Smooth muscle cell (in vitro differentiated cells): ENCODE data around the gene GPANK1. TPM values are rescaled to one million over a fixed set of nuclear protein-coding genes. Genes with fewer than 3 reads are reported as not detected.
A peak's percentile ranks its signal among the peaks of the same experiment; 100 is the strongest.

Experiments used
- DNase-seq: peaks from one replicate; lab custom pipeline; 2025; ENCODE audit not compliant: unreplicated experiment; lab: John Stamatoyannopoulos, UW
- H2AFZ ChIP-seq: fragments of 200-600 bp; sonication (generic); 2 replicates; pipeline ENCODE4 v1.6.0; 2016; ENCODE audit warnings: antibody characterized with exemption, low read depth, mild to moderate bottlenecking
- H3F3A ChIP-seq: fragments of 200-600 bp; sonication (generic); 2 replicates; pipeline ENCODE4 v1.6.0; 2017; ENCODE audit warnings: antibody characterized with exemption, low read depth
- H3K27ac ChIP-seq: fragments of 200-600 bp; sonication (generic); 2 replicates; pipeline ENCODE4 v1.5.1; 2016; ENCODE audit warnings: low read depth, mild to moderate bottlenecking
- H3K27me3 ChIP-seq: fragments of 200-600 bp; sonication (generic); 2 replicates; pipeline ENCODE4 v1.6.1; 2016; ENCODE audit warnings: low read depth, mild to moderate bottlenecking
- H3K36me3 ChIP-seq: fragments of 200-600 bp; sonication (generic); 2 replicates; pipeline ENCODE4 v1.5.1; 2016; ENCODE audit warnings: low read depth
- H3K4me1 ChIP-seq: fragments of 200-600 bp; sonication (generic); 2 replicates; pipeline ENCODE4 v1.5.1; 2016; ENCODE audit warnings: low read depth
- H3K4me2 ChIP-seq: fragments of 200-600 bp; sonication (generic); 2 replicates; pipeline ENCODE4 v1.6.0; 2016; ENCODE audit warnings: mild to moderate bottlenecking
- H3K4me3 ChIP-seq: fragments of 200-600 bp; sonication (generic); 2 replicates; pipeline ENCODE4 v1.5.1; 2016; ENCODE audit warnings: mild to moderate bottlenecking
- H3K79me2 ChIP-seq: fragments of 200-600 bp; sonication (generic); 2 replicates; pipeline ENCODE4 v1.6.0; 2016; ENCODE audit warnings: low read depth, mild to moderate bottlenecking
- H3K9ac ChIP-seq: fragments of 200-600 bp; sonication (generic); 2 replicates; pipeline ENCODE4 v1.6.0; 2016; ENCODE audit warnings: low read depth
- H3K9me3 ChIP-seq: fragments of 200-600 bp; sonication (generic); replicated peaks from 2 replicates; pipeline ENCODE4 v1.5.1; 2016; ENCODE audit warnings: low read depth
- H4K20me1 ChIP-seq: fragments of 200-600 bp; sonication (generic); 2 replicates; pipeline ENCODE4 v1.6.0; 2016; ENCODE audit warnings: low read depth
- CTCF ChIP-seq: fragments of 200-600 bp; sonication (generic); IDR thresholded peaks from 2 replicates; pipeline ENCODE4 v1.5.1; 2017; ENCODE audit warnings: borderline replicate concordance, mild to moderate bottlenecking, antibody characterized with exemption; ENCODE audit not compliant: insufficient read depth, poor library complexity, severe bottlenecking
- WGBS: methylation state at CpG from one replicate; pipeline ENCODE4 v1.1.7; 2016; ENCODE audit warnings: low lambda C conversion rate; 5-methylcytosine and 5-hydroxymethylcytosine counted together
- polyA plus RNA-seq: library from polyadenylated mRNA; unstranded; fragments of >200 nt; fragmentation: Nextera tagmentation; extraction: Ambion mirVana; gene quantifications from 2 replicates; pipeline ENCODE4 v1.2.1, GENCODE V29; 2016
- total RNA-seq: library from RNA; depleted of rRNA; stranded (reverse); fragments of >200 nt; gene quantifications from 2 replicates; pipeline ENCODE4 v1.2.3, GENCODE V29; 2014

The GPANK1 gene
- total and polyA plus RNA-seq, 2 experiments from 2014 or later, result 12.5 to 19.6 TPM

DNA sequence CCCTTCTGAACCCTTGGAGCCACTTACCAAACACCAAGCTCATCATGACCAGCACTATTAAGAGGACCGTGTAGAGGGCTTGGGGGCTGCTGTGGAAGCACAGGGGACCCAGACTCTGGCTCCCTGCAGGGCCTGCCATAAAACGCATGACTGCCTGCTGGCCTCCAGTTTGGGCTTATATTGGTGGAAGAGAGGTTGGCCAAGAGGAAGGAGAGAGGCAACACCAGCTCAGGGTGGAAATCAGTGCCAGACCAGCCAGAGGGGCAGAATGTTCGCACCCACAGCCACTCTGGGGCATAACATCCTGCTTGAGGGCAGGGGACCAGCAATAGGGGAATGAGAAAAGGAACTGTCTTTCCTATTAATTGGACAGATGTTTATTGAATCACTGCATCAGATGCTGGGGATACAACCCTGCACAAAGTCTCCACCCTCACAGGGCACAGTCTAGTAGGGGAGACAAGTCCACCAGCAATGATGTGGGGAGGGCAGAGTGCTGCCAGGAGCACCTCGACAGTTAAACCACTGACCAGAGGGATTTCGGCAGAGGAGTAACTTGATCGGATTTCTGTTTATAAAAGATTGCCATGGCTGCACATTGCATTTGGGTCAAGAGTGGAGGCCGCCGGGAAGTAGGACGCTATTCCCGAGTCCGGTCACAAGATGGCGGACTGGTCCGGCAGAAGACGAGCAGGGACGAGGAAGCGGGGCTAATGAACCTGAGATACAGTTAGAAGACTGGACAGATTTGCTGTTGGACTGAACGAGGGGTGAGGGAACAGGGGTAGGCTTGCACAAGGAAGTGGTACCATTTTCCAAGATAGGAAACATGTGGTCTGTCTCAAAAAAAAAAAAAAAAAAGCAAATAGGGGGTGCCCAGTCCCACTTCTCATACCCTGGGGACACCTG lies 15.7 kb upstream of the GPANK1 start, which contains the start of gene LY6G5C:
LY6G5C (minus strand) TSS at position 842 of the 909 bp plus-strand sequence; CDS start at position 148, 694 bp downstream.
- no peaks in the 10 kb centered on the region for H3K36me3 ChIP-seq
- H3K9ac ChIP-seq, result peak within 1 kb of the TSS; percentile 28
- no peak within 1 kb of the TSS for H3K27ac ChIP-seq
- DNase-seq, result peak; percentile 28
- peak; percentile 62 for TF ChIP-seq CTCF
- no peaks in the 10 kb centered on the region for H3K79me2 ChIP-seq
- H3K4me2 ChIP-seq, result peak within 1 kb of the TSS; percentile 100
- H3K4me1 ChIP-seq, result peaks cover 14% of the 10 kb centered on the region
- H2AFZ ChIP-seq, result peak within 1 kb of the TSS; percentile 70
- WGBS, result 13% methylated on average over 17 of the region's 17 CpGs
- H3F3A ChIP-seq, result no peaks in the 10 kb centered on the region
- peak within 1 kb of the TSS; percentile 60 for H3K4me3 ChIP-seq
- H4K20me1 ChIP-seq, result no peaks in the 10 kb centered on the region
- no peaks in the 10 kb centered on the region for H3K27me3 ChIP-seq
- H3K9me3 ChIP-seq, result no peaks in the 10 kb centered on the region

- H3K27me3 ChIP-seq, result no peaks in the 10 kb centered on the region
- DNase-seq, result no peak
- H3K36me3 ChIP-seq, result no peaks in the 10 kb centered on the region
- no peak for TF ChIP-seq CTCF
- H3K27ac ChIP-seq, result no peak overlapping the region
- WGBS, result 79% methylated on average over 8 of the region's 8 CpGs
- no peak overlapping the region for H3K4me2 ChIP-seq
- peaks cover 7% of the 10 kb centered on the region for H3F3A ChIP-seq
- H4K20me1 ChIP-seq, result no peaks in the 10 kb centered on the region
- no peaks in the 10 kb centered on the region for H3K79me2 ChIP-seq
- peaks cover 9% of the 10 kb centered on the region for H3K4me1 ChIP-seq
- H3K4me3 ChIP-seq, result no peak overlapping the region
- no peak overlapping the region for H2AFZ ChIP-seq
- no peaks in the 10 kb centered on the region for H3K9me3 ChIP-seq
- no peak overlapping the region for H3K9ac ChIP-seq
Observed at GRCh38 chr6:31677955-31678354, 13.2 kb upstream of the GPANK1 start.

- no peak for DNase-seq
- WGBS, result 69% methylated on average over 6 of the region's 6 CpGs
- no peak for TF ChIP-seq CTCF
- Histone ChIP-seq H2AFZ (no peak overlapping the region), H3K9ac (no peak overlapping the region), H3K4me1 (peaks cover 9% of the 10 kb centered on the region), H3K4me2 (no peak overlapping the region), H3K27ac (no peak overlapping the region), H3K79me2 (no peaks in the 10 kb centered on the region), H3K27me3 (no peaks in the 10 kb centered on the region), H4K20me1 (no peaks in the 10 kb centered on the region), H3K4me3 (no peak overlapping the region), H3K9me3 (no peaks in the 10 kb centered on the region), H3F3A (peaks cover 7% of the 10 kb centered on the region), H3K36me3 (no peaks in the 10 kb centered on the region)
Observed at GRCh38 chr6:31676904-31677303, 12.1 kb upstream of the GPANK1 start.
